CD4-positive, alpha-beta T cell treated with Interleukin-15 for 4 hours (primary cell): Measurements from ENCODE around the gene FBXL16.

Source experiments
- DNase-seq: peaks from one replicate; pipeline ENCODE4 v3.0.0-alpha.2; 2020; ENCODE audit warnings: low spot score

FBXL16 gene

GRCh38 chr16:734981-735881 is 29.6 kb upstream of the FBXL16 start:
- no peak for DNase-seq

GRCh38 chr16:734208-734980 is 28.8 kb upstream of the FBXL16 start:
- DNase-seq, result no peak

- no peak for DNase-seq
Observed at GRCh38 chr16:733382-734207, 28.0 kb upstream of the FBXL16 start.

GRCh38 chr16:732936-733335 is 27.3 kb upstream of the FBXL16 start:
- DNase-seq, result no peak

- DNase-seq, result no peak
Observed at GRCh38 chr16:732332-732731, 26.7 kb upstream of the FBXL16 start.

GRCh38 chr16:730666-731509 is 25.3 kb upstream of the FBXL16 start:
- no peak for DNase-seq

- no peak for DNase-seq
Observed at GRCh38 chr16:729768-730665, 24.4 kb upstream of the FBXL16 start.

GRCh38 chr16:728890-729744 is 23.5 kb upstream of the FBXL16 start:
- DNase-seq, result no peak

- DNase-seq, result peak; percentile 50
Observed at GRCh38 chr16:728131-728889, 22.7 kb upstream of the FBXL16 start.

- no peak for DNase-seq
Observed at GRCh38 chr16:727291-727977, 21.8 kb upstream of the FBXL16 start.

GRCh38 chr16:726438-727290 is 21.1 kb upstream of the FBXL16 start, which contains the start of the genes CCDC78 and HAGHL:
Gene CCDC78, minus strand, starts transcription at chr16:726443. Its CDS starts 76 bp downstream, at chr16:726367.
Gene HAGHL, plus strand, starts transcription at chr16:727106. Its CDS starts 404 bp downstream, at chr16:727510.
- peak; percentile 57 for DNase-seq

- DNase-seq, result no peak
Observed at GRCh38 chr16:726188-726437, 20.5 kb upstream of the FBXL16 start.

GRCh38 chr16:725463-726187 is 20.0 kb upstream of the FBXL16 start:
- no peak for DNase-seq

GRCh38 chr16:725041-725376 is 19.4 kb upstream of the FBXL16 start:
- no peak for DNase-seq

GRCh38 chr16:724188-725040 is 18.8 kb upstream of the FBXL16 start:
- DNase-seq, result no peak

- no peak for DNase-seq
Observed at GRCh38 chr16:723695-724094, 18.1 kb upstream of the FBXL16 start.
